H9 (cell line): ENCODE measurements around the gene HERC6. TPM values are rescaled to one million over a fixed set of nuclear protein-coding genes. Genes with fewer than 3 reads are reported as not detected.

ENCODE experiments used
- DNase-seq: peaks from one replicate; pipeline ENCODE4 v3.0.0-alpha.2; 2017
- H2AFZ ChIP-seq: one replicate; pipeline ENCODE4 v1.6.1; 2013; ENCODE audit warnings: mild to moderate bottlenecking, low read length, control low read depth, moderate library complexity
- H2AK5ac ChIP-seq: 2 replicates; pipeline ENCODE4 v1.6.1; 2013; ENCODE audit warnings: low read length, control low read depth, mixed read lengths; ENCODE audit not compliant: insufficient read length
- H2BK120ac ChIP-seq: one replicate; pipeline ENCODE4 v1.6.1; 2013; ENCODE audit warnings: low read depth, mild to moderate bottlenecking, low read length, control low read depth, inconsistent platforms; ENCODE audit not compliant: poor library complexity, severe bottlenecking
- H2BK12ac ChIP-seq: 2 replicates; pipeline ENCODE4 v1.6.1; 2013; ENCODE audit warnings: low read length, control low read depth, mixed read lengths, low read depth; ENCODE audit not compliant: insufficient read length
- H2BK15ac ChIP-seq: 2 replicates; pipeline ENCODE4 v1.6.1; 2013; ENCODE audit warnings: low read depth, low read length, control low read depth
- H2BK20ac ChIP-seq: one replicate; pipeline ENCODE4 v1.6.1; 2013; ENCODE audit warnings: low read depth, mild to moderate bottlenecking, low read length, control low read depth, inconsistent platforms; ENCODE audit not compliant: poor library complexity, severe bottlenecking
- H2BK5ac ChIP-seq: 2 replicates; pipeline ENCODE4 v1.6.1; 2013; ENCODE audit warnings: low read length, control low read depth, mixed read lengths; ENCODE audit not compliant: insufficient read length
- H3K14ac ChIP-seq: 2 replicates; pipeline ENCODE4 v1.6.1; 2013; ENCODE audit warnings: low read length, control low read depth; ENCODE audit not compliant: insufficient read depth
- H3K18ac ChIP-seq: 2 replicates; pipeline ENCODE4 v1.6.1; 2013; ENCODE audit warnings: low read depth, mild to moderate bottlenecking, mixed read lengths, low read length, control low read depth; ENCODE audit not compliant: insufficient read length
- H3K23ac ChIP-seq: 2 replicates; pipeline ENCODE4 v1.6.1; 2013; ENCODE audit warnings: low read length, control low read depth, mixed read lengths, low read depth; ENCODE audit not compliant: insufficient read length
- H3K23me2 ChIP-seq: 2 replicates; pipeline ENCODE4 v1.6.1; 2013; ENCODE audit warnings: low read depth, mild to moderate bottlenecking, mixed read lengths, low read length, control low read depth; ENCODE audit not compliant: insufficient read length, poor library complexity, severe bottlenecking
- H3K27ac ChIP-seq: 2 replicates; pipeline ENCODE4 v1.5.1; 2013; ENCODE audit warnings: low read length, control low read depth, mixed read lengths, low read depth; ENCODE audit not compliant: insufficient read length
- H3K27me3 ChIP-seq: 2 replicates; pipeline ENCODE4 v1.6.1; 2013; ENCODE audit warnings: low read length, control low read depth, inconsistent platforms; ENCODE audit not compliant: insufficient read depth
- H3K4ac ChIP-seq: 2 replicates; pipeline ENCODE4 v1.6.1; 2013; ENCODE audit warnings: low read depth, mild to moderate bottlenecking, control low read depth, inconsistent platforms, low read length, moderate library complexity
- H3K4me1 ChIP-seq: 2 replicates; pipeline ENCODE4 v1.6.1; 2013; ENCODE audit warnings: low read length, control low read depth, inconsistent platforms; ENCODE audit not compliant: insufficient read depth
- H3K4me2 ChIP-seq: 2 replicates; pipeline ENCODE4 v1.6.1; 2013; ENCODE audit warnings: low read length, control low read depth, mixed read lengths; ENCODE audit not compliant: insufficient read length, insufficient read depth
- H3K56ac ChIP-seq: 2 replicates; pipeline ENCODE4 v1.6.1; 2013; ENCODE audit warnings: low read depth, mild to moderate bottlenecking, mixed read lengths, low read length, control low read depth; ENCODE audit not compliant: insufficient read length
- H3K79me1 ChIP-seq: 2 replicates; pipeline ENCODE4 v1.6.1; 2013; ENCODE audit warnings: low read depth, mild to moderate bottlenecking, moderate library complexity, low read length, control low read depth, inconsistent platforms; ENCODE audit not compliant: insufficient read depth, poor library complexity, severe bottlenecking
- H3K79me2 ChIP-seq: 2 replicates; pipeline ENCODE4 v1.6.1; 2013; ENCODE audit warnings: low read length, control low read depth, inconsistent platforms; ENCODE audit not compliant: insufficient read depth
- H3K9ac ChIP-seq: 2 replicates; pipeline ENCODE4 v1.6.1; 2013; ENCODE audit warnings: low read length, control low read depth, mixed read lengths; ENCODE audit not compliant: insufficient read length; ENCODE audit errors: extremely low read depth
- H3K9me3 ChIP-seq: one replicate; pipeline ENCODE4 v1.6.1; 2013; ENCODE audit warnings: low read depth, low read length, inconsistent platforms; ENCODE audit not compliant: control insufficient read depth
- H3T11ph ChIP-seq: one replicate; pipeline ENCODE4 v1.6.1; 2013; ENCODE audit warnings: mild to moderate bottlenecking, low read length, control low read depth, inconsistent platforms
- H4K20me1 ChIP-seq: one replicate; pipeline ENCODE4 v1.6.1; 2013; ENCODE audit not compliant: control insufficient read depth, insufficient read length, insufficient read depth
- H4K5ac ChIP-seq: 2 replicates; pipeline ENCODE4 v1.6.1; 2013; ENCODE audit warnings: low read depth, mild to moderate bottlenecking, mixed read lengths, low read length, control low read depth; ENCODE audit not compliant: insufficient read length
- H4K8ac ChIP-seq: replicated peaks from 2 replicates; pipeline ENCODE4 v1.6.1; 2013; ENCODE audit warnings: low read length, control low read depth, mixed read lengths, low read depth; ENCODE audit not compliant: insufficient read length
- H4K91ac ChIP-seq: 2 replicates; pipeline ENCODE4 v1.6.1; 2013; ENCODE audit warnings: low read depth, mild to moderate bottlenecking, moderate library complexity, mixed read lengths, low read length, control low read depth; ENCODE audit not compliant: insufficient read length
- H3K27ac Mint-ChIP-seq, 3 experiments: 2 replicates in 2 of 3; 3 replicates in 1 of 3; pipeline ENCODE4 v1.8.0; 2020 to 2021; ENCODE audit warnings: mixed read lengths in 3 of 3, mild to moderate bottlenecking in 1 of 3, moderate library complexity in 1 of 3
- H3K27me3 Mint-ChIP-seq: 2 replicates; pipeline ENCODE4 v1.8.0; 2021; ENCODE audit warnings: low read depth, mild to moderate bottlenecking, moderate library complexity, mixed read lengths
- H3K36me3 Mint-ChIP-seq, 3 experiments: 2 replicates in 2 of 3; 3 replicates in 1 of 3; pipeline ENCODE4 v1.8.0; 2020 to 2021; ENCODE audit warnings: low read depth in 3 of 3, mixed read lengths in 3 of 3; ENCODE audit not compliant: insufficient read depth in 1 of 3
- H3K4me1 Mint-ChIP-seq, 2 experiments: 2 replicates each; pipeline ENCODE4 v1.8.0; 2020; ENCODE audit warnings: mixed read lengths in 2 of 2
- H3K4me3 Mint-ChIP-seq, 2 experiments: 2 replicates in 1 of 2; 3 replicates in 1 of 2; pipeline ENCODE4 v1.8.0; 2020 to 2021; ENCODE audit warnings: mild to moderate bottlenecking in 2 of 2, mixed read lengths in 2 of 2, moderate library complexity in 1 of 2
- H3K9me3 Mint-ChIP-seq, 2 experiments: 2 replicates in 1 of 2; 3 replicates in 1 of 2; pipeline ENCODE4 v1.8.0; 2020; ENCODE audit warnings: mild to moderate bottlenecking in 2 of 2, mixed read lengths in 2 of 2, moderate library complexity in 1 of 2
- WGBS: extraction: QIAGEN DNeasy Blood & Tissue Kit; methylation state at CpG from one replicate; pipeline ENCODE4 v1.1.7; 2013; ENCODE audit warnings: missing lambda C conversion rate, low lambda C conversion rate, mixed read lengths; ENCODE audit not compliant: insufficient read length; ENCODE audit errors: extremely low coverage; 5-methylcytosine and 5-hydroxymethylcytosine counted together
- total RNA-seq: library from RNA; stranded (reverse); gene quantifications from 2 replicates; pipeline ENCODE4 v1.2.1, GENCODE V29; 2021
- TF ChIP-seq, protein P1 (sequence below): fragments of 200-600 bp; sonication (generic); conservative IDR thresholded peaks from 3 replicates; pipeline ENCODE4 v1.8.0; 2021; ENCODE audit warnings: antibody characterized with exemption, mild to moderate bottlenecking

Gene HERC6
- total RNA-seq, 1 experiment from 2014 or later, result 8.2 TPM

DNA sequence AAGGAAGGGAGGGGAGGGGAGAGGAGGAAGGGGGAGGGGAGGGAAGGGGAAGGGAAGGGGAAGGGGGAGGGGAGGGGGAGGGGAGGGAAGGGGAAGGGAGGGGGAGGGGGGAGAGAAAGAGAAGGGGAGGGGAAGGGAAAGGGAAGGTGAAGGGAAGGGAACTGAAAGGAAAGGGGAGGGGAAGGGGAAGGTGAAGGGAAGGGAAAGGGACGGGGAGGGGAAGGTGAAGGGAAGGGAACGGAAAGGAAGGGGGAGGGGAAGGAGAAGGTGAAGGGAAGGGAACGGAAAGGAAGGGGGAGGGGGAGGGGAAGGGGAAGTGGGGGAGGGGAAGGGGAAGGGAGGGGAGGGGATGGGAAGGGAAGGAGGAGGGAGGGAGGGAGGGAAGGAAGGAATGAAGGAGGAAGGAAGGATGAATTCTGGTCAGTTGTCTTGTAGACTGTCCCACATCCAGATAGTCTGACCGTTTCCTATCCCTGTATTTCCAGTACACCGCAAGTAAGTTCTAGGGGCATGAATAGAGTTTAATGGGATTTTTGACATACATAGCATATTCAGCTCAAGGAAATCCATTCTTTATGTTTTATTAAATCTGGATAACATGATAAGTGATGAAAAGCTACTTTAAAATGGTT lies 98.7 kb downstream of the HERC6 start:
- no peaks in the 10 kb centered on the region for H3K27me3 Mint-ChIP-seq
- Histone ChIP-seq H2AFZ (no peak overlapping the region), H3K23ac (no peak overlapping the region), H3K4me1 (no peaks in the 10 kb centered on the region), H3K14ac (no peak overlapping the region), H3K18ac (no peak overlapping the region), H2AK5ac (no peak overlapping the region), H2BK20ac (no peak overlapping the region), H4K20me1 (no peaks in the 10 kb centered on the region), H2BK12ac (no peak overlapping the region), H3K27ac (no peak overlapping the region), H3K9ac (no peak overlapping the region), H3T11ph (no peak overlapping the region), H3K79me2 (no peaks in the 10 kb centered on the region), H4K91ac (no peak overlapping the region), H4K8ac (no peak overlapping the region), H3K4me2 (no peak overlapping the region), H3K23me2 (no peaks in the 10 kb centered on the region), H3K56ac (no peak overlapping the region), H3K9me3 (no peaks in the 10 kb centered on the region), H2BK120ac (no peak overlapping the region), H2BK15ac (no peak overlapping the region), H4K5ac (no peak overlapping the region), H3K4ac (no peak overlapping the region), H3K79me1 (no peaks in the 10 kb centered on the region), H3K27me3 (no peaks in the 10 kb centered on the region), H2BK5ac (no peak overlapping the region)
- TF ChIP-seq, protein P1, sequence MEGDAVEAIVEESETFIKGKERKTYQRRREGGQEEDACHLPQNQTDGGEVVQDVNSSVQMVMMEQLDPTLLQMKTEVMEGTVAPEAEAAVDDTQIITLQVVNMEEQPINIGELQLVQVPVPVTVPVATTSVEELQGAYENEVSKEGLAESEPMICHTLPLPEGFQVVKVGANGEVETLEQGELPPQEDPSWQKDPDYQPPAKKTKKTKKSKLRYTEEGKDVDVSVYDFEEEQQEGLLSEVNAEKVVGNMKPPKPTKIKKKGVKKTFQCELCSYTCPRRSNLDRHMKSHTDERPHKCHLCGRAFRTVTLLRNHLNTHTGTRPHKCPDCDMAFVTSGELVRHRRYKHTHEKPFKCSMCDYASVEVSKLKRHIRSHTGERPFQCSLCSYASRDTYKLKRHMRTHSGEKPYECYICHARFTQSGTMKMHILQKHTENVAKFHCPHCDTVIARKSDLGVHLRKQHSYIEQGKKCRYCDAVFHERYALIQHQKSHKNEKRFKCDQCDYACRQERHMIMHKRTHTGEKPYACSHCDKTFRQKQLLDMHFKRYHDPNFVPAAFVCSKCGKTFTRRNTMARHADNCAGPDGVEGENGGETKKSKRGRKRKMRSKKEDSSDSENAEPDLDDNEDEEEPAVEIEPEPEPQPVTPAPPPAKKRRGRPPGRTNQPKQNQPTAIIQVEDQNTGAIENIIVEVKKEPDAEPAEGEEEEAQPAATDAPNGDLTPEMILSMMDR, result no peak
- no peak overlapping the region for H3K27ac Mint-ChIP-seq
- no peaks in the 10 kb centered on the region for H3K9me3 Mint-ChIP-seq
- DNase-seq, result no peak
- no CpG with 5 or more reads among the region's 5 CpGs for whole genome bisulfite sequencing
- H3K36me3 Mint-ChIP-seq, result peaks cover 0 to 4% (median 4%) of the 10 kb centered on the region in 3 experiments; a peak in 4 of 7 replicates
- no peak overlapping the region for H3K4me3 Mint-ChIP-seq
- H3K4me1 Mint-ChIP-seq, result peaks cover 0 to 3% of the 10 kb centered on the region in 2 experiments; a peak in 1 of 4 replicates
